Suppressor macrophage (primary cell): ENCODE data around the gene ATRIP.

Source experiments
- DNase-seq, 4 experiments: peaks; one replicate each; pipeline ENCODE4 v3.0.0-alpha.2; 2020 to 2022

Gene ATRIP

GRCh38 chr3:48505146-48505545, 58.6 kb downstream of the ATRIP start:
- DNase-seq: no peak

GRCh38 chr3:48505968-48506504, 59.5 kb downstream of the ATRIP start:
- DNase-seq: no peak

GRCh38 chr3:48507256-48508061, 60.9 kb downstream of the ATRIP start:
- DNase-seq: peak in 3 of 4 experiments; percentile 42 to 62 (median 47)

- DNase-seq: no peak
Measured at GRCh38 chr3:48511551-48511950, 65.0 kb downstream of the ATRIP start.

GRCh38 chr3:48514431-48515227, 68.1 kb downstream of the ATRIP start:
- no peak for DNase-seq
